ENCODE measurements around the gene AUH. TPM values are rescaled to one million over a fixed set of nuclear protein-coding genes. Genes with fewer than 3 reads are reported as not detected.

AUH gene
- total and polyA plus RNA-seq, 4 experiments from 2014 or later: 9.9 to 25.2 (median 20.7) TPM

- POLR2A ChIA-PET (ENCODE audit: partially characterized antibody): interaction anchor here (0.7 kb wide), 1 partner anchor 21 kb away, joined by 3 read pairs; no protein-coding TSS in a partner anchor
- Histone ChIP-seq H3K9me3 (ENCODE audit: control insufficient read depth in 1 of 2, low read length in 2 of 2) (peaks cover 0 to 4% of the 10 kb centered on the region in 2 donors), H3K36me3 (ENCODE audit: insufficient read depth, low read length) (no peaks in the 10 kb centered on the region), H3K27me3 (ENCODE audit: insufficient read depth, low read length) (no peaks in the 10 kb centered on the region), H3K27ac (ENCODE audit: low read depth, low read length) (no peak overlapping the region), H3K4me3 (ENCODE audit: low read length in 2 of 2) (no peak overlapping the region), H3K4me1 (ENCODE audit: insufficient read depth, low read length) (peaks cover 20% of the 10 kb centered on the region)
- peaks cover 0 to 27% (median 21%) of the 10 kb centered on the region in 8 donors for H3K9me3 Mint-ChIP-seq
- H3K27ac Mint-ChIP-seq: no peak overlapping the region
- H3K36me3 Mint-ChIP-seq: peaks cover 6% of the 10 kb centered on the region in 2 donors
- no peaks in the 10 kb centered on the region for H3K27me3 Mint-ChIP-seq
- CTCF ChIA-PET (ENCODE audit: partially characterized antibody): no interaction called here
- DNase-seq: no peak
- intact Hi-C loops (cut with micrococcal nuclease): no loop called here
- H3K4me3 Mint-ChIP-seq: no peak overlapping the region
- peaks cover 15 to 28% (median 20%) of the 10 kb centered on the region in 4 donors for H3K4me1 Mint-ChIP-seq
Measured at GRCh38 chr9:91172329-91172728, 189.4 kb downstream of the AUH start.

DNA sequence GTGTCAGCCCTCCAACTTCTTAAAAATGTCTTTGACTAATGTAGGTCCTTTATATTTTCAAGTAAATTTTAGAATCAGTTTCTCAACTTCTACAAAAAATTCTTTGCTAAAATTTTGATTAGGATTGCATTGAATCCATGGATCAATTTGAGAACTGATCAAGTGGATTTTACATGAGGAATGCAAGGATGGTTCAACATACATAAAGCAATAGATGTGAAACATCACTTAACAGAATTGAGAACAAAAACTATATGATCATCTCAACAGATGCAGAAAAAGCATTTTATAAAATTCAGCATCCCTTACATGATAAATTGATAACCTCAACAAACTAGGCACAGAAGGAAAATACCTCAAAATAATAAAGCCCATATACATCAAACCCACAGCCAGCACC lies 190.8 kb downstream of the AUH start:
- Histone ChIP-seq H3K4me1 (ENCODE audit: insufficient read depth, low read length) (peaks cover 17% of the 10 kb centered on the region), H3K4me3 (ENCODE audit: low read length in 2 of 2) (no peak overlapping the region), H3K9me3 (ENCODE audit: control insufficient read depth in 1 of 2, low read length in 2 of 2) (peaks cover 0 to 4% of the 10 kb centered on the region in 2 donors), H3K36me3 (ENCODE audit: insufficient read depth, low read length) (no peaks in the 10 kb centered on the region), H3K27me3 (ENCODE audit: insufficient read depth, low read length) (no peaks in the 10 kb centered on the region), H3K27ac (ENCODE audit: low read depth, low read length) (no peak overlapping the region)
- intact Hi-C loops (cut with micrococcal nuclease): no loop called here
- H3K9me3 Mint-ChIP-seq: peaks cover 0 to 27% (median 21%) of the 10 kb centered on the region in 8 donors
- no peaks in the 10 kb centered on the region for H3K27me3 Mint-ChIP-seq
- H3K4me3 Mint-ChIP-seq: no peak overlapping the region
- DNase-seq: no peak
- no peak overlapping the region for H3K27ac Mint-ChIP-seq
- H3K4me1 Mint-ChIP-seq: peaks cover 12 to 21% (median 15%) of the 10 kb centered on the region in 4 donors
- ChIA-PET CTCF (ENCODE audit: partially characterized antibody) (no interaction called here), POLR2A (ENCODE audit: partially characterized antibody) (no interaction called here)
- H3K36me3 Mint-ChIP-seq: peaks cover 6% of the 10 kb centered on the region in 2 donors

DNA sequence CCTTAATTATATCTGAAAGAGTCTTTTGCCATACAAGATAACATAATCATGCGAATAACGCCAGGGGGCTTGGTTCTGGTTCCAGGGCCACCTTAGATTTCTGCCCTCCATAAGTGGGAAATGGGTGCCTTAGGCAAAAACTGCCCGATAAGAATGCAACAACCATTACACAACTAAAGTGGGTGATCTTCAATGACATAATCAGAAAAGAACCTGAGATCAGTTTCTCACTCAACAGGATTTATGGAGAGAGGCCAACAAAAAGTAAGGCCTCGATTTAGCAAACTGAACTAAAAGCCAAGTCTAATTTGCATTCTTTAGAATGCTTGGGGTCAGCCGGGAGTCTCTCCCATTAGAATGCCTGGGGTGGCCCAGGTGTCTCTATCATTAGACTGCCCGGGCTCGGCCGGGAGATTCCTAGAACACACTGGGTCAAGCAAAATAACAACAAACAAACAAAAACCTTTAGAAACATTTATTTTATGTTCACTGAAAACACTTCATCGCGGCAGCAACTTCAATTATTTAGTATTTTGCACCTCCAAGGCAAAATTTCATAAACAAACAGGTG lies 194.8 kb downstream of the AUH start:
- H3K9me3 ChIP-seq (ENCODE audit: control insufficient read depth in 1 of 2, low read length in 2 of 2): peaks cover 0 to 4% of the 10 kb centered on the region in 2 donors
- H3K27me3 Mint-ChIP-seq: no peaks in the 10 kb centered on the region
- H3K36me3 ChIP-seq (ENCODE audit: insufficient read depth, low read length): no peaks in the 10 kb centered on the region
- intact Hi-C loops (cut with micrococcal nuclease): no loop called here
- H3K4me3 ChIP-seq (ENCODE audit: low read length in 2 of 2): no peak overlapping the region
- peaks cover 36% of the 10 kb centered on the region for H3K4me1 ChIP-seq (ENCODE audit: insufficient read depth, low read length)
- H3K9me3 Mint-ChIP-seq: peaks cover 0 to 21% (median 14%) of the 10 kb centered on the region in 8 donors
- no peak overlapping the region for H3K4me3 Mint-ChIP-seq
- H3K27ac ChIP-seq (ENCODE audit: low read depth, low read length): no peak overlapping the region
- H3K4me1 Mint-ChIP-seq: peaks cover 32 to 36% (median 34%) of the 10 kb centered on the region in 4 donors
- peaks cover 4 to 6% of the 10 kb centered on the region in 2 donors for H3K36me3 Mint-ChIP-seq
- no peak for DNase-seq
- CTCF ChIA-PET (ENCODE audit: partially characterized antibody): no interaction called here
- POLR2A ChIA-PET (ENCODE audit: partially characterized antibody): no interaction called here
- H3K27ac Mint-ChIP-seq: no peak overlapping the region
- no peaks in the 10 kb centered on the region for H3K27me3 ChIP-seq (ENCODE audit: insufficient read depth, low read length)

DNA sequence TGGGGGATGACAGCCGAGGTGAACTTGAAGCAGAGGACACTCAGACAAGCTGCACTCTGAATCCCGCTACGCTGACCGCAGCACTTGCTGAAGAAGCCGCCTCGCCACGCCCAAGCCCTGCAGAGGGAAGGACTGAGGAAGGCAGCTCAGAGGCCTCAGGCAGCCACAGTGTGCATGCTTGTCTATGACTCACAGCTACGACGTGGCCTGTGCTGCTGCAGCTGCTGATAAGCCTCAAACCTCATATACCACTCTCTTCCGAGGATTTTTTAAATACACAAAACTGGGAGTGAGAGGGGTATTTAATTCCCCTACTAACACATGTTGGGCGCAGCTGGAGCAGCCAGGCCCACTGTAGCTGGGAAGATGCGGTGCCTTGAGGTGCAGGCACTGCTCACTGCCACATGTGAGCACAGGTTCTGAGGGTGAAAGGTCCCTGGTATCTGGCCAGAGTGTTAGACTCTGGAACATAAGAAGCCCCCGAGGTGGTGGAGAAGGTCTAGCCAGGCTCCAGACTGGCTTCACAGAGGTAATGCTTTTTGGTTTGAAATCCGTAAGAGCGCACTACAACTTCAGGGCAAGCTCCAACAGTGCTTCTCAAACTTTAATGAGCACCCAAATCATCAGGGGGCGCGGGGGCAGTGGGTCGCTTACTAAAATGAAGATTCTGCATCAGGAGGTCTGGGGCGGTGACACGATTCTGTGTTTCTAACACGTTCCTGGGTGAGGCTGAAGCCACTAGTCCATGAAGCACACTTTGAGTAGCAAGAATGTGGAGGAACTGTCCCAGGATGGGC lies 196.8 kb downstream of the AUH start:
- Histone ChIP-seq H3K27ac (ENCODE audit: low read depth, low read length) (no peak overlapping the region), H3K4me1 (ENCODE audit: insufficient read depth, low read length) (peaks cover 43% of the 10 kb centered on the region), H3K4me3 (ENCODE audit: low read length in 2 of 2) (no peak overlapping the region), H3K27me3 (ENCODE audit: insufficient read depth, low read length) (no peaks in the 10 kb centered on the region), H3K36me3 (ENCODE audit: insufficient read depth, low read length) (no peaks in the 10 kb centered on the region), H3K9me3 (ENCODE audit: control insufficient read depth in 1 of 2, low read length in 2 of 2) (no peaks in the 10 kb centered on the region)
- intact Hi-C loops (cut with micrococcal nuclease): no loop called here
- Mint-ChIP-seq H3K36me3 (no peaks in the 10 kb centered on the region), H3K27ac (peak overlapping the region in 3 of 7 donors; percentile 72 to 83 (median 77)), H3K27me3 (no peaks in the 10 kb centered on the region), H3K9me3 (peaks cover 0 to 1% (median 0%) of the 10 kb centered on the region in 8 donors), H3K4me3 (peak overlapping the region in 7 of 8 donors; percentile 15 to 69 (median 63)), H3K4me1 (peaks cover 32 to 47% (median 40%) of the 10 kb centered on the region in 4 donors)
- DNase-seq: peak; percentile 27 to 77 (median 34)
- POLR2A ChIA-PET (ENCODE audit: partially characterized antibody): interaction anchor here (0.7 to 1.4 kb wide), 4 partner anchors 10 to 28 kb away, joined by 3 to 6 read pairs (median 3); no protein-coding TSS in a partner anchor
- CTCF ChIA-PET (ENCODE audit: partially characterized antibody): interaction anchor here (2.2 kb wide), 1 partner anchor 13 kb away, joined by 6 read pairs; no protein-coding TSS in a partner anchor

Other genes with a start within 250 kb of the AUH start
- gene NFIL3, start 61.9 kb upstream of the AUH start, total RNA-seq: 1 to 10 TPM; 2.9 to 3.3 TPM
- gene NFIL3, start 61.9 kb upstream of the AUH start, polyA plus RNA-seq: 1 to 10 TPM; 1.8 to 2.3 TPM

All from CD4-positive, alpha-beta memory T cell (primary cell).